ENCODE data around the gene EIF4EBP3.
"Not testable (repeated sequence)": the region's sequence is repeated elsewhere in the genome, so short reads cannot be mapped to it uniquely, and the experiment has no call there.

EIF4EBP3 gene

GRCh38 chr5:140557965-140558364, 10.5 kb downstream of the EIF4EBP3 start:
- no peak for DNase-seq

GRCh38 chr5:140558542-140558941, 11.1 kb downstream of the EIF4EBP3 start:
- DNase-seq: no peak

GRCh38 chr5:140560227-140560626, 12.8 kb downstream of the EIF4EBP3 start:
- no peak for DNase-seq

- DNase-seq: no peak
These were observed 14.5 kb downstream of the EIF4EBP3 start for GRCh38 chr5:140561753-140562523.

- DNase-seq: no peak
These were observed 16.1 kb downstream of the EIF4EBP3 start for GRCh38 chr5:140563596-140563995.

GRCh38 chr5:140564196-140565023, 16.9 kb downstream of the EIF4EBP3 start, which contains the start of the genes APBB3 and SLC35A4:
Gene APBB3, minus strand, starts transcription at chr5:140564598. Its CDS starts 353 bp downstream, at chr5:140564245.
Gene SLC35A4, plus strand, starts transcription at chr5:140564828. Its CDS starts 2,342 bp downstream, at chr5:140567170.
- DNase-seq: peak; percentile 92

GRCh38 chr5:140565024-140565779, 17.7 kb downstream of the EIF4EBP3 start:
- DNase-seq: no peak

GRCh38 chr5:140565780-140566095, 18.3 kb downstream of the EIF4EBP3 start:
- no peak for DNase-seq

- DNase-seq: no peak
These were observed 19.2 kb downstream of the EIF4EBP3 start for GRCh38 chr5:140566665-140567064.

- DNase-seq: no peak
These were observed 19.8 kb downstream of the EIF4EBP3 start for GRCh38 chr5:140567136-140567818.

- no peak for DNase-seq
These were observed 20.4 kb downstream of the EIF4EBP3 start for GRCh38 chr5:140567871-140568270.

GRCh38 chr5:140568443-140569063, 21.1 kb downstream of the EIF4EBP3 start:
- DNase-seq: no peak

- no peak for DNase-seq
These were observed 21.7 kb downstream of the EIF4EBP3 start for GRCh38 chr5:140569197-140569596.

GRCh38 chr5:140570058-140570457, 22.6 kb downstream of the EIF4EBP3 start:
- no peak for DNase-seq

- no peak for DNase-seq
These were observed 23.0 kb downstream of the EIF4EBP3 start for GRCh38 chr5:140570488-140570887.

- DNase-seq: no peak
These were observed 23.6 kb downstream of the EIF4EBP3 start for GRCh38 chr5:140571105-140571504.

- DNase-seq: no peak
These were observed 26.2 kb downstream of the EIF4EBP3 start for GRCh38 chr5:140573683-140574082.

- no peak for DNase-seq
These were observed 26.7 kb downstream of the EIF4EBP3 start for GRCh38 chr5:140574165-140574564.

GRCh38 chr5:140575309-140575708, 27.8 kb downstream of the EIF4EBP3 start:
- DNase-seq: no peak

GRCh38 chr5:140576776-140577201, 29.3 kb downstream of the EIF4EBP3 start:
- DNase-seq: no peak

GRCh38 chr5:140579188-140579747, 31.8 kb downstream of the EIF4EBP3 start:
- not testable (repeated sequence) for DNase-seq

GRCh38 chr5:140587495-140587894, 40.0 kb downstream of the EIF4EBP3 start:
- DNase-seq: no peak

Data from NCI-H1105 treated with DMSO at 0.1 percent for 48 hours (cell line).